HEK293T (cell line): ENCODE data around the gene DLG5.

Experiments used
- BHLHE40 ChIP-seq: fragments of 450-650 bp; IDR thresholded peaks from 2 replicates; pipeline ENCODE4 v1.6.1; 2016; ENCODE audit warnings: mild to moderate bottlenecking, moderate library complexity, borderline replicate concordance
- CTBP1 ChIP-seq: fragments of 450-650 bp; IDR thresholded peaks from 2 replicates; pipeline ENCODE4 v1.6.1; 2016; ENCODE audit warnings: borderline replicate concordance
- FOXA1 ChIP-seq: fragments of 450-650 bp; IDR thresholded peaks from 2 replicates; pipeline ENCODE4 v1.6.1; 2016; ENCODE audit warnings: mild to moderate bottlenecking
- FOXK2 ChIP-seq: fragments of 450-650 bp; IDR thresholded peaks from 2 replicates; pipeline ENCODE4 v1.6.1; 2016; ENCODE audit warnings: mild to moderate bottlenecking
- FOXM1 ChIP-seq: fragments of 450-650 bp; IDR thresholded peaks from 2 replicates; pipeline ENCODE4 v1.6.1; 2017; ENCODE audit warnings: mild to moderate bottlenecking, borderline replicate concordance
- HDGF ChIP-seq: fragments of 450-650 bp; IDR thresholded peaks from 2 replicates; pipeline ENCODE4 v1.6.1; 2017; ENCODE audit warnings: antibody characterized with exemption, borderline replicate concordance
- L3MBTL2 ChIP-seq: fragments of 450-650 bp; conservative IDR thresholded peaks from 2 replicates; pipeline ENCODE4 v1.6.1; 2016; ENCODE audit warnings: mild to moderate bottlenecking
- NFRKB ChIP-seq: fragments of 450-650 bp; IDR thresholded peaks from 2 replicates; pipeline ENCODE4 v1.6.1; 2016; ENCODE audit warnings: mild to moderate bottlenecking, moderate library complexity
- SUZ12 ChIP-seq: fragments of 450-650 bp; IDR thresholded peaks from 2 replicates; pipeline ENCODE4 v1.6.1; 2016; ENCODE audit warnings: mild to moderate bottlenecking
- TARDBP ChIP-seq: fragments of 450-650 bp; IDR thresholded peaks from 2 replicates; pipeline ENCODE4 v1.6.1; 2016
- ZNF384 ChIP-seq: fragments of 450-650 bp; IDR thresholded peaks from 2 replicates; pipeline ENCODE4 v1.6.1; 2016
- TF ChIP-seq, protein P1 (sequence below): fragments of 450-650 bp; IDR thresholded peaks from 2 replicates; pipeline ENCODE4 v1.6.1; 2016

DNA sequence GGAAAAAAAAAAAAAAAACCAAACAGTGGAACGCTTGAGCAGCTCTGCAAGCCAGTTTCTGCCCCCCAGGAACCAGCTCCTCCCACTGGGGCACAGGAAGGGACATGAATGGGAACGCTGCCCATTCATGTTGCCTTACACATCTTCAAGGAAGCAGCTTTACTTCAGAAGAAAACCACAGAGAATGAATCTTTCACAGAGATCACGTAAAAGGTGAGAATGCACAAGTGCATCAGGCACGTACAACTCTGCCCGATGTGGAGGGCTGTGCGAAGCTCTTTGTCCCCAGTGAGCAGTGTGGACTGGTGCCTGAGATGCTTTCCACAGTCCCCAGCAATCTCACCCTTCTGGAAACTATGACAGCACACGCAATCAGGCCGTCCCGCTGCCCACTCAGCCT, 106.2 kb downstream of the DLG5 start:
- TF ChIP-seq ZNF384 (no peak), HDGF (no peak), BHLHE40 (no peak), FOXK2 (no peak), FOXM1 (no peak), L3MBTL2 (no peak), NFRKB (no peak), CTBP1 (no peak), TARDBP (no peak), FOXA1 (no peak), SUZ12 (no peak)
- TF ChIP-seq, protein P1, sequence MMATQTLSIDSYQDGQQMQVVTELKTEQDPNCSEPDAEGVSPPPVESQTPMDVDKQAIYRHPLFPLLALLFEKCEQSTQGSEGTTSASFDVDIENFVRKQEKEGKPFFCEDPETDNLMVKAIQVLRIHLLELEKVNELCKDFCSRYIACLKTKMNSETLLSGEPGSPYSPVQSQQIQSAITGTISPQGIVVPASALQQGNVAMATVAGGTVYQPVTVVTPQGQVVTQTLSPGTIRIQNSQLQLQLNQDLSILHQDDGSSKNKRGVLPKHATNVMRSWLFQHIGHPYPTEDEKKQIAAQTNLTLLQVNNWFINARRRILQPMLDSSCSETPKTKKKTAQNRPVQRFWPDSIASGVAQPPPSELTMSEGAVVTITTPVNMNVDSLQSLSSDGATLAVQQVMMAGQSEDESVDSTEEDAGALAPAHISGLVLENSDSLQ, result no peak
